Measurements from ENCODE around the gene B4GALT5.
A peak's percentile ranks its signal among the peaks of the same experiment; 100 is the strongest.
"Not testable (repeated sequence)": the region's sequence is repeated elsewhere in the genome, so short reads cannot be mapped to it uniquely, and the experiment has no call there.

B4GALT5 gene

DNA sequence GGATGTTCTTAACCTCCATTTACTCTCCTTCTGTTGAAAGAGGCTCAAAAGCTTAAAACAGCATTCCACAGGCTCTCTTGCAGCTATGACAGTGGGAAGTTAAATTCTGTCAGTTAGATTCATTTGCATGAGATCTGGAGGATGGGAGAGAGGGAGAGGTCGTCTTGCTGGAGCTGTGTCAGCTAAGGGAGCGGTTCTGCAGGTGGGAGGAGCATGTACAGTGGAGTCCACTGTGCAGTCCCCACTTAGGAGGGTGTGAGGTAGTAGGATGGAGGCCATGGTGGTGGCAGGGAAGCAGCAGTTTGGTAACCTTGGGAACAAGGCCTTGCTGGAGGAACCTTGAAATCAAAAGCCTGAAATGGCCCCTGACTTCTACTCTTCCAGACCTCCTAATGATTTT lies 12.0 kb upstream of the B4GALT5 start:
- no peak overlapping the region for H2BK12ac ChIP-seq (ENCODE audit: low read length in 2 of 2)
- no peak overlapping the region for H3K4me3 ChIP-seq (ENCODE audit: insufficient read depth in 1 of 2, low read depth in 1 of 2, low read length in 2 of 2)
- no peak overlapping the region for H2BK15ac ChIP-seq (ENCODE audit: low read depth, poor library complexity, severe bottlenecking)
- no peak overlapping the region for H2AFZ ChIP-seq (ENCODE audit: low read depth, low read length)
- DNase-seq: no peak
- H3K4me2 ChIP-seq (ENCODE audit: low read length, poor library complexity, severe bottlenecking): no peak overlapping the region
- H3K4ac ChIP-seq (ENCODE audit: low read depth in 1 of 2, low read length in 2 of 2): no peak overlapping the region
- 62% methylated on average over 2 of the region's 2 CpGs for WGBS
- peaks cover 2% of the 10 kb centered on the region for H3K4me1 ChIP-seq (ENCODE audit: control insufficient read depth, insufficient read depth, low read depth, low read length)
- no peak overlapping the region for H3K27ac ChIP-seq (ENCODE audit: low read length, poor library complexity, severe bottlenecking)
- H3K27me3 ChIP-seq (ENCODE audit: control insufficient read depth in 1 of 2, insufficient read depth in 1 of 2, low read length in 2 of 2): no peaks in the 10 kb centered on the region
- no peaks in the 10 kb centered on the region for H3K36me3 ChIP-seq (ENCODE audit: control insufficient read depth in 1 of 2, insufficient read depth in 2 of 2, low read depth in 1 of 2, low read length in 2 of 2)
- H4K8ac ChIP-seq (ENCODE audit: low read length): no peak overlapping the region
- no peak overlapping the region for H3K23ac ChIP-seq (ENCODE audit: low read length in 2 of 2)
- no peak overlapping the region for H3K14ac ChIP-seq (ENCODE audit: low read length in 2 of 2)
- no peak overlapping the region for H2BK120ac ChIP-seq (ENCODE audit: low read depth, low read length)
- H3K79me1 ChIP-seq (replicated peaks; ENCODE audit: low read length, poor library complexity, severe bottlenecking): no peaks in the 10 kb centered on the region
- H3K18ac ChIP-seq (ENCODE audit: low read depth in 1 of 2, low read length in 2 of 2): no peak overlapping the region
- H2AK5ac ChIP-seq (ENCODE audit: low read length, severe bottlenecking): no peak overlapping the region
- no peak overlapping the region for H4K91ac ChIP-seq (ENCODE audit: low read length)
- no peak overlapping the region for H3K9ac ChIP-seq (ENCODE audit: low read length)
- no peaks in the 10 kb centered on the region for H3K9me3 ChIP-seq (ENCODE audit: control insufficient read depth, low read length)
- H2BK5ac ChIP-seq (ENCODE audit: low read depth, low read length, poor library complexity, severe bottlenecking): no peak overlapping the region

DNA sequence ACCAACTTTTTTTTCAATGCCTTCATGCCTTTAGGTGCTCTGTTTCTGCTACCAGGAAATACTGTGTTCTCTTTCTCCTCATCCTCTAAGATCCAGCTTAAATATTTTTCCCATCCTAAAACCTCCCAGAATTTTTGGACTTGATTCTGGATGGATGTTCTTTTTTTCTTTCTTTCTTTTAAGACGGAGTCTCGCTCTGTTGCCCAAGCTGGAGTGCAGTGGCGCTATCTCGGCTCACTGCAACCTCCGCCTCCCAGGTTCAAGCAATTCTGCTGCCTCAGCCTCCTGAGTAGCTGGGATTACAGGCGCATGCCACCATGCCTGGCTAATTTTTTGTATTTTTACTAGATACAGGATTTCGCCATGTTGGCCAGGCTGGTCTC lies 11.5 kb upstream of the B4GALT5 start:
- not testable (repeated sequence) for H2BK12ac ChIP-seq (ENCODE audit: low read length in 2 of 2); H3K4ac ChIP-seq (ENCODE audit: low read depth in 1 of 2, low read length in 2 of 2); H2BK120ac ChIP-seq (ENCODE audit: low read depth, low read length); H3K4me2 ChIP-seq (ENCODE audit: low read length, poor library complexity, severe bottlenecking); H3K14ac ChIP-seq (ENCODE audit: low read length in 2 of 2); H2BK5ac ChIP-seq (ENCODE audit: low read depth, low read length, poor library complexity, severe bottlenecking); H2AFZ ChIP-seq (ENCODE audit: low read depth, low read length); H3K27me3 ChIP-seq (ENCODE audit: control insufficient read depth in 1 of 2, insufficient read depth in 1 of 2, low read length in 2 of 2); H3K18ac ChIP-seq (ENCODE audit: low read depth in 1 of 2, low read length in 2 of 2); H2AK5ac ChIP-seq (ENCODE audit: low read length, severe bottlenecking); H3K4me1 ChIP-seq (ENCODE audit: control insufficient read depth, insufficient read depth, low read depth, low read length); H3K9me3 ChIP-seq (ENCODE audit: control insufficient read depth, low read length); H3K23ac ChIP-seq (ENCODE audit: low read length in 2 of 2); H3K27ac ChIP-seq (ENCODE audit: low read length, poor library complexity, severe bottlenecking); DNase-seq; H4K8ac ChIP-seq (ENCODE audit: low read length); H2BK15ac ChIP-seq (ENCODE audit: low read depth, poor library complexity, severe bottlenecking); H4K91ac ChIP-seq (ENCODE audit: low read length); H3K36me3 ChIP-seq (ENCODE audit: control insufficient read depth in 1 of 2, insufficient read depth in 2 of 2, low read depth in 1 of 2, low read length in 2 of 2); H3K79me1 ChIP-seq (replicated peaks; ENCODE audit: low read length, poor library complexity, severe bottlenecking)
- peak overlapping the region in 1 of 2 experiments; percentile 29 for H3K4me3 ChIP-seq (ENCODE audit: insufficient read depth in 1 of 2, low read depth in 1 of 2, low read length in 2 of 2)
- H3K9ac ChIP-seq (ENCODE audit: low read length): peak overlapping the region; percentile 75
- 97% methylated on average over 7 of the region's 7 CpGs for WGBS

DNA sequence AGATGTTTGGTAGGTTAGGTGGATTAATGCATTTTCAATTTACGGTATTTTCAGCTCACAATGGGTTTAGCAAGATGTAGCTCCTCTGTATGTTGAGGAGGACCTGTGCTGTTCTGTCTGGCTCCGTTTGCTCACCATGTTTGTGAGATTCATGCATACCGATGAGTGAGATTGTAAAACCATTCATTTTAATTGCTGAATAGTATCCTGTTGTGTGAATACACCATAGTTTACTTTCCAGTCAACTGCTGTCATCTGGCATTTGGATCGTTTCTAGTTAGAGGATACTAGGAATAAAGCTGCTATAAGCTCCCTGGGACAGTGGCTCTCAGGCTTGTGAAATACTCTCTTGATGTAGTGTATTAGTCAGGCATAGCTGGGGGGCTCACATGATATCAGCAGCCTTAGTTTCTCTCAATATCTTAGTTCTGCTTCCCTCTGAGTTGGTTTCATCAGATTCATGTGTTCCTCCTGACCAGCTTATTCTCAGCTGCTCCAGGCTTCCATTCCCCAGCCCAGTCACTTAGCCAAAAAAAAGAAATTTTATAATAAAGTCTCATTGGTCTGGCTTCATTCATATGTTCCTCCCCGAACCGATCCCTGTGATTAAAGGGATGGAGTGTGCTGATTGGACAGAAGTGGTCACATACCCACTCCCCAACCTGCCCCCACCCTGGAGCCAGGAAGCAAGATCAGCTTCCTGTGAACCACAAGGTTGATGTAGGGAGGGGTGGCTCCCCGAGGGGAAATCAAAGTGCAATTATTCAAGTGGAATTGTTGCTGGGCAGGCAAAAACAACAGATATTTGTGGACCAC lies 10.9 kb upstream of the B4GALT5 start:
- Histone ChIP-seq H2BK120ac (ENCODE audit: low read depth, low read length) (no peak overlapping the region), H2BK15ac (ENCODE audit: low read depth, poor library complexity, severe bottlenecking) (no peak overlapping the region), H4K91ac (ENCODE audit: low read length) (no peak overlapping the region), H2AFZ (ENCODE audit: low read depth, low read length) (no peak overlapping the region), H3K4me3 (ENCODE audit: insufficient read depth in 1 of 2, low read depth in 1 of 2, low read length in 2 of 2) (peak overlapping the region in 1 of 2 experiments; percentile 29), H3K18ac (ENCODE audit: low read depth in 1 of 2, low read length in 2 of 2) (no peak overlapping the region), H2BK12ac (ENCODE audit: low read length in 2 of 2) (no peak overlapping the region), H3K4ac (ENCODE audit: low read depth in 1 of 2, low read length in 2 of 2) (no peak overlapping the region), H3K9ac (ENCODE audit: low read length) (peak overlapping the region; percentile 75), H2AK5ac (ENCODE audit: low read length, severe bottlenecking) (no peak overlapping the region), H3K4me1 (ENCODE audit: control insufficient read depth, insufficient read depth, low read depth, low read length) (peaks cover 2% of the 10 kb centered on the region), H3K14ac (ENCODE audit: low read length in 2 of 2) (no peak overlapping the region), H4K8ac (ENCODE audit: low read length) (no peak overlapping the region), H3K27ac (ENCODE audit: low read length, poor library complexity, severe bottlenecking) (no peak overlapping the region), H3K4me2 (ENCODE audit: low read length, poor library complexity, severe bottlenecking) (no peak overlapping the region), H3K9me3 (ENCODE audit: control insufficient read depth, low read length) (no peaks in the 10 kb centered on the region), H3K23ac (ENCODE audit: low read length in 2 of 2) (no peak overlapping the region), H3K36me3 (ENCODE audit: control insufficient read depth in 1 of 2, insufficient read depth in 2 of 2, low read depth in 1 of 2, low read length in 2 of 2) (no peaks in the 10 kb centered on the region), H2BK5ac (ENCODE audit: low read depth, low read length, poor library complexity, severe bottlenecking) (no peak overlapping the region), H3K27me3 (ENCODE audit: control insufficient read depth in 1 of 2, insufficient read depth in 1 of 2, low read length in 2 of 2) (no peaks in the 10 kb centered on the region), H3K79me1 (replicated peaks; ENCODE audit: low read length, poor library complexity, severe bottlenecking) (no peaks in the 10 kb centered on the region)
- 75% methylated on average over 7 of the region's 7 CpGs for WGBS
- peak; percentile 60 for DNase-seq

- not testable (repeated sequence) for H3K4me3 ChIP-seq (ENCODE audit: insufficient read depth in 1 of 2, low read depth in 1 of 2, low read length in 2 of 2); H2BK15ac ChIP-seq (ENCODE audit: low read depth, poor library complexity, severe bottlenecking); H2AFZ ChIP-seq (ENCODE audit: low read depth, low read length); H3K14ac ChIP-seq (ENCODE audit: low read length in 2 of 2); H3K23ac ChIP-seq (ENCODE audit: low read length in 2 of 2); H2AK5ac ChIP-seq (ENCODE audit: low read length, severe bottlenecking); H2BK120ac ChIP-seq (ENCODE audit: low read depth, low read length); H3K9ac ChIP-seq (ENCODE audit: low read length); H3K36me3 ChIP-seq (ENCODE audit: control insufficient read depth in 1 of 2, insufficient read depth in 2 of 2, low read depth in 1 of 2, low read length in 2 of 2); H3K4ac ChIP-seq (ENCODE audit: low read depth in 1 of 2, low read length in 2 of 2); H3K27me3 ChIP-seq (ENCODE audit: control insufficient read depth in 1 of 2, insufficient read depth in 1 of 2, low read length in 2 of 2); H3K9me3 ChIP-seq (ENCODE audit: control insufficient read depth, low read length); H2BK12ac ChIP-seq (ENCODE audit: low read length in 2 of 2); H3K79me1 ChIP-seq (replicated peaks; ENCODE audit: low read length, poor library complexity, severe bottlenecking); H3K4me2 ChIP-seq (ENCODE audit: low read length, poor library complexity, severe bottlenecking); H3K27ac ChIP-seq (ENCODE audit: low read length, poor library complexity, severe bottlenecking); H4K8ac ChIP-seq (ENCODE audit: low read length); H2BK5ac ChIP-seq (ENCODE audit: low read depth, low read length, poor library complexity, severe bottlenecking); H3K18ac ChIP-seq (ENCODE audit: low read depth in 1 of 2, low read length in 2 of 2); DNase-seq; H4K91ac ChIP-seq (ENCODE audit: low read length); H3K4me1 ChIP-seq (ENCODE audit: control insufficient read depth, insufficient read depth, low read depth, low read length)
- 100% methylated on average over 6 of the region's 6 CpGs for WGBS
These were observed 10.1 kb upstream of the B4GALT5 start for GRCh38 chr20:49723758-49724157.

All from mesenchymal stem cell (in vitro differentiated cells and primary cell).